HG03575 (cell line): Measurements from ENCODE around the gene PLCB4.
"Not testable (repeated sequence)": the region's sequence is repeated elsewhere in the genome, so short reads cannot be mapped to it uniquely, and the experiment has no call there.

Source experiments
- ATAC-seq: cut with Tn5 transposase; IDR thresholded peaks from one replicate; pipeline ENCODE4 v1.9.1; 2021; ENCODE audit not compliant: unreplicated experiment, insufficient number of reproducible peaks, low FRiP score; ENCODE audit errors: extremely low read depth

Gene PLCB4

GRCh38 chr20:9131841-9132240 is 63.0 kb downstream of the PLCB4 start:
- no peak for ATAC-seq

- no peak for ATAC-seq
Observed at GRCh38 chr20:9134346-9134745, 65.5 kb downstream of the PLCB4 start.

- no peak for ATAC-seq
Observed at GRCh38 chr20:9136114-9136513, 67.2 kb downstream of the PLCB4 start.

- no peak for ATAC-seq
Observed at GRCh38 chr20:9137001-9137400, 68.1 kb downstream of the PLCB4 start.

GRCh38 chr20:9139106-9139833 is 70.4 kb downstream of the PLCB4 start:
- ATAC-seq = no peak

- no peak for ATAC-seq
Observed at GRCh38 chr20:9140162-9140760, 71.4 kb downstream of the PLCB4 start.

- no peak for ATAC-seq
Observed at GRCh38 chr20:9141070-9141469, 72.2 kb downstream of the PLCB4 start.

- no peak for ATAC-seq
Observed at GRCh38 chr20:9141921-9142320, 73.0 kb downstream of the PLCB4 start.

GRCh38 chr20:9142809-9143208 is 73.9 kb downstream of the PLCB4 start:
- ATAC-seq = no peak

GRCh38 chr20:9143926-9144325 is 75.0 kb downstream of the PLCB4 start:
- no peak for ATAC-seq

- no peak for ATAC-seq
Observed at GRCh38 chr20:9144643-9145042, 75.8 kb downstream of the PLCB4 start.

- no peak for ATAC-seq
Observed at GRCh38 chr20:9145142-9145541, 76.3 kb downstream of the PLCB4 start.

GRCh38 chr20:9146649-9147048 is 77.8 kb downstream of the PLCB4 start:
- ATAC-seq = no peak

- ATAC-seq = no peak
Observed at GRCh38 chr20:9147547-9148024, 78.7 kb downstream of the PLCB4 start.

GRCh38 chr20:9148291-9148690 is 79.4 kb downstream of the PLCB4 start:
- no peak for ATAC-seq

- ATAC-seq = no peak
Observed at GRCh38 chr20:9149087-9149486, 80.2 kb downstream of the PLCB4 start.

- no peak for ATAC-seq
Observed at GRCh38 chr20:9149796-9150195, 80.9 kb downstream of the PLCB4 start.

GRCh38 chr20:9150679-9151078 is 81.8 kb downstream of the PLCB4 start:
- ATAC-seq = no peak

GRCh38 chr20:9152139-9152538 is 83.3 kb downstream of the PLCB4 start:
- not testable (repeated sequence) for ATAC-seq

- no peak for ATAC-seq
Observed at GRCh38 chr20:9154464-9155024, 85.7 kb downstream of the PLCB4 start.
